NB4 (cell line): Measurements from ENCODE around the gene LRRC34.

Source experiments
- DNase-seq: peaks from one replicate; pipeline ENCODE4 v3.0.0; 2010; ENCODE audit warnings: low read depth
- H3K4me3 ChIP-seq: one replicate; pipeline ENCODE4 v1.5.1; 2011; ENCODE audit warnings: mild to moderate bottlenecking, low read depth, low read length, moderate library complexity
- CTCF ChIP-seq: IDR thresholded peaks from one replicate; pipeline ENCODE4 v1.5.1; 2012; ENCODE audit warnings: low read depth, low read length
- MAX ChIP-seq: IDR thresholded peaks from 2 replicates; pipeline ENCODE4 v1.6.1; 2011; ENCODE audit warnings: low read depth, low read length
- MYC ChIP-seq: IDR thresholded peaks from 2 replicates; pipeline ENCODE4 v1.6.1; 2011; ENCODE audit warnings: low read depth, low read length
- POLR2A ChIP-seq: IDR thresholded peaks from 2 replicates; pipeline ENCODE4 v1.6.1; 2011; ENCODE audit warnings: mild to moderate bottlenecking; ENCODE audit not compliant: insufficient read length; ENCODE audit errors: extremely low read depth

Gene LRRC34

GRCh38 chr3:169836942-169837275 lies 24.2 kb upstream of the LRRC34 start:
- no peak for TF ChIP-seq CTCF
- TF ChIP-seq POLR2A, result no peak
- no peak for TF ChIP-seq MYC
- TF ChIP-seq MAX, result no peak
- H3K4me3 ChIP-seq, result no peak overlapping the region
- DNase-seq, result no peak

- DNase-seq, result no peak
- H3K4me3 ChIP-seq, result no peak overlapping the region
- TF ChIP-seq MAX (no peak), CTCF (no peak), MYC (no peak), POLR2A (no peak)
Measured at GRCh38 chr3:169836078-169836941, 23.6 kb upstream of the LRRC34 start.

- DNase-seq, result no peak
- H3K4me3 ChIP-seq, result no peak overlapping the region
- no peak for TF ChIP-seq MYC
- no peak for TF ChIP-seq POLR2A
- no peak for TF ChIP-seq MAX
- no peak for TF ChIP-seq CTCF
Measured at GRCh38 chr3:169835533-169835932, 22.8 kb upstream of the LRRC34 start.

- H3K4me3 ChIP-seq, result no peak overlapping the region
- TF ChIP-seq CTCF (no peak), MYC (no peak), POLR2A (no peak), MAX (no peak)
- no peak for DNase-seq
Measured at GRCh38 chr3:169827712-169828111, 15.0 kb upstream of the LRRC34 start.

- H3K4me3 ChIP-seq, result no peak overlapping the region
- no peak for TF ChIP-seq MYC
- no peak for TF ChIP-seq CTCF
- no peak for TF ChIP-seq MAX
- TF ChIP-seq POLR2A, result no peak
- no peak for DNase-seq
Measured at GRCh38 chr3:169825316-169825715, 12.6 kb upstream of the LRRC34 start.
